Adrenal gland (tissue), 12 donors: ENCODE measurements around the gene ZNF763. TPM values are rescaled to one million over a fixed set of nuclear protein-coding genes. Genes with fewer than 3 reads are reported as not detected.

ENCODE experiments used
- DNase-seq, 7 donors: peaks; one replicate each; pipeline ENCODE4 v3.0.0-alpha.2; 2019 to 2020
- H3K27ac ChIP-seq, 5 donors: fragments of 200-600 bp; sonication (generic) in 4 of 5; 1 replicate in 3 of 5; 2 replicates in 2 of 5; pipeline versions ENCODE4 v1.5.1 to v1.8.0; 2016 to 2020; ENCODE audit warnings: mild to moderate bottlenecking in 1 of 5
- H3K27me3 ChIP-seq: fragments of 200-600 bp; 2 replicates; pipeline ENCODE4 v1.8.0; 2021
- H3K36me3 ChIP-seq, 2 donors: fragments of 200-600 bp; replicated peaks in 1 of 2; 1 replicate in 1 of 2; 2 replicates in 1 of 2; pipeline versions ENCODE4 v1.5.1 to v1.8.0; 2018 to 2022
- H3K4me1 ChIP-seq, 2 donors: fragments of 200-600 bp; replicated peaks in 1 of 2; 1 replicate in 1 of 2; 2 replicates in 1 of 2; pipeline versions ENCODE4 v1.5.1 to v1.8.0; 2018 to 2021
- H3K4me3 ChIP-seq, 4 donors: fragments of 200-600 bp; sonication (generic) in 3 of 4; one replicate each; pipeline ENCODE4 v1.5.1; 2016 to 2018
- H3K9me3 ChIP-seq, 3 donors: fragments of 200-600 bp; sonication (generic) in 1 of 3; replicated peaks in 1 of 3; 1 replicate in 2 of 3; 2 replicates in 1 of 3; pipeline versions ENCODE4 v1.5.1 to v1.8.0; 2016 to 2021
- POLR2A ChIP-seq, 2 donors: fragments of 450-650 bp; IDR thresholded peaks; one replicate each; pipeline ENCODE4 v1.6.1; 2017; ENCODE audit warnings: antibody characterized with exemption in 2 of 2, mild to moderate bottlenecking in 2 of 2, moderate library complexity in 1 of 2
- WGBS, 4 donors: extraction: QIAGEN DNeasy Blood & Tissue Kit in 2 of 4; methylation state at CpG; one replicate each; pipeline versions ENCODE4 v1.1.5 to v1.1.7; 2013 to 2017; 5-methylcytosine and 5-hydroxymethylcytosine counted together
- intact Hi-C, 2 donors: fragments of 100-400 bp; cut with DNase I; formaldehyde crosslinking; loops; one replicate each; pipeline versions ENCODE4 v1.14.1 to v1.15.0; 2022 to 2023
- polyA plus RNA-seq, 3 donors: library from polyadenylated mRNA; stranded (reverse); fragments of 200-250 nt in 2 of 3; fragments of 350-450 nt in 1 of 3; fragmentation: Illumina TruSeq in 1 of 3; extraction: RNeasy Lipid Tissue Mini Kit (QIAGEN cat#74804) in 1 of 3; gene quantifications; one replicate each; pipeline ENCODE4 v1.2.3, GENCODE V29; 2013 to 2014
- total RNA-seq, 9 donors: library from RNA; depleted of rRNA in 4 of 9; stranded (reverse); fragments of >200 nt in 4 of 9; fragments of 120-200 nt in 1 of 9; fragmentation: NEBNext Ultra II Directional in 1 of 9; extraction: Animal tissue kit (Norgen Biotek cat#: 25700) in 1 of 9; gene quantifications; one replicate each; pipeline versions ENCODE4 v1.1.0 to v1.2.4, GENCODE V29; 2013 to 2023
- TF ChIP-seq, protein P1 (sequence below), 6 experiments: fragments of 450-650 bp in 4 of 6; fragments of 200-600 bp in 2 of 6; sonication (generic) in 1 of 6; IDR thresholded peaks; 1 replicate in 5 of 6; 2 replicates in 1 of 6; pipeline versions ENCODE4 v1.5.1 to v1.8.0; 2016 to 2021; ENCODE audit warnings: antibody characterized with exemption in 6 of 6, mild to moderate bottlenecking in 2 of 6, moderate library complexity in 1 of 6
- donor health status: healthy with polysubstance abuse.
- donor health status: Bipolar disorder and iron deficiency.
- donor health status: DM: yes; HTN: yes; CAD: no.
- donor health status: DM: no; HTN: no; CAD: no.
- donor health status: DM: no; HTN: no; CAD: no.
- donor health status: DM: yes; HTN: yes; CAD: no.

Gene ZNF763
- total and polyA plus RNA-seq, 12 donors = 1.8 to 11.9 (median 4.5) TPM

- Histone ChIP-seq H3K27ac (no peak overlapping the region), H3K4me1 (no peaks in the 10 kb centered on the region), H3K4me3 (no peak overlapping the region), H3K27me3 (no peaks in the 10 kb centered on the region), H3K36me3 (no peaks in the 10 kb centered on the region), H3K9me3 (no peaks in the 10 kb centered on the region)
- intact Hi-C loops = no loop called here
- 64 to 100% (median 92%) methylated on average over 1 of the region's 1 CpG for WGBS, 4 donors
- TF ChIP-seq, protein P1, sequence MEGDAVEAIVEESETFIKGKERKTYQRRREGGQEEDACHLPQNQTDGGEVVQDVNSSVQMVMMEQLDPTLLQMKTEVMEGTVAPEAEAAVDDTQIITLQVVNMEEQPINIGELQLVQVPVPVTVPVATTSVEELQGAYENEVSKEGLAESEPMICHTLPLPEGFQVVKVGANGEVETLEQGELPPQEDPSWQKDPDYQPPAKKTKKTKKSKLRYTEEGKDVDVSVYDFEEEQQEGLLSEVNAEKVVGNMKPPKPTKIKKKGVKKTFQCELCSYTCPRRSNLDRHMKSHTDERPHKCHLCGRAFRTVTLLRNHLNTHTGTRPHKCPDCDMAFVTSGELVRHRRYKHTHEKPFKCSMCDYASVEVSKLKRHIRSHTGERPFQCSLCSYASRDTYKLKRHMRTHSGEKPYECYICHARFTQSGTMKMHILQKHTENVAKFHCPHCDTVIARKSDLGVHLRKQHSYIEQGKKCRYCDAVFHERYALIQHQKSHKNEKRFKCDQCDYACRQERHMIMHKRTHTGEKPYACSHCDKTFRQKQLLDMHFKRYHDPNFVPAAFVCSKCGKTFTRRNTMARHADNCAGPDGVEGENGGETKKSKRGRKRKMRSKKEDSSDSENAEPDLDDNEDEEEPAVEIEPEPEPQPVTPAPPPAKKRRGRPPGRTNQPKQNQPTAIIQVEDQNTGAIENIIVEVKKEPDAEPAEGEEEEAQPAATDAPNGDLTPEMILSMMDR (IDR thresholded peaks at IDR 0.05) = no peak
- no peak for TF ChIP-seq POLR2A (IDR thresholded peaks at IDR 0.05)
- DNase-seq = no peak
Measured at GRCh38 chr19:11995174-11995573, 30.3 kb downstream of the ZNF763 start.

GRCh38 chr19:12000152-12000981, 35.5 kb downstream of the ZNF763 start:
- WGBS, 4 donors = 80 to 89% (median 84%) methylated on average over 9 of the region's 9 CpGs

GRCh38 chr19:12015015-12015752, 50.3 kb downstream of the ZNF763 start:
- 94 to 98% (median 97%) methylated on average over 9 of the region's 9 CpGs for WGBS, 4 donors
- intact Hi-C loops = no loop called here

More at GRCh38 chr19:12000152-12000981, 35.5 kb downstream of the ZNF763 start:
- TF ChIP-seq, protein P1 (IDR thresholded peaks at IDR 0.05) = no peak
- no peaks in the 10 kb centered on the region for H3K27me3 ChIP-seq
- no peaks in the 10 kb centered on the region for H3K9me3 ChIP-seq
- H3K27ac ChIP-seq = no peak overlapping the region
- intact Hi-C loops = no loop called here
- DNase-seq = no peak
- no peak overlapping the region for H3K4me3 ChIP-seq
- no peaks in the 10 kb centered on the region for H3K36me3 ChIP-seq
- H3K4me1 ChIP-seq = no peaks in the 10 kb centered on the region

GRCh38 chr19:12015753-12016116, 50.9 kb downstream of the ZNF763 start:
- Histone ChIP-seq H3K36me3 (peaks cover 0 to 26% of the 10 kb centered on the region in 2 donors), H3K4me3 (no peak overlapping the region), H3K9me3 (peaks cover 4 to 44% (median 5%) of the 10 kb centered on the region in 3 donors), H3K27ac (no peak overlapping the region), H3K27me3 (no peaks in the 10 kb centered on the region), H3K4me1 (no peaks in the 10 kb centered on the region)
- intact Hi-C loops = no loop called here
- WGBS, 4 donors = 89 to 94% (median 92%) methylated on average over 2 of the region's 2 CpGs
- TF ChIP-seq, protein P1 (IDR thresholded peaks at IDR 0.05) = no peak
- no peak for TF ChIP-seq POLR2A (IDR thresholded peaks at IDR 0.05)
- no peak for DNase-seq

More at GRCh38 chr19:12015015-12015752, 50.3 kb downstream of the ZNF763 start:
- no peak for TF ChIP-seq POLR2A (IDR thresholded peaks at IDR 0.05)
- TF ChIP-seq, protein P1 (IDR thresholded peaks at IDR 0.05) = no peak
- Histone ChIP-seq H3K27ac (no peak overlapping the region), H3K9me3 (peaks cover 4 to 44% (median 5%) of the 10 kb centered on the region in 3 donors), H3K4me3 (peak overlapping the region in 1 of 4 donors; percentile 6), H3K27me3 (no peaks in the 10 kb centered on the region), H3K4me1 (no peaks in the 10 kb centered on the region), H3K36me3 (peaks cover 0 to 26% of the 10 kb centered on the region in 2 donors)
- DNase-seq = no peak
